ENCODE measurements around the gene RFFL.

Gene RFFL

DNA sequence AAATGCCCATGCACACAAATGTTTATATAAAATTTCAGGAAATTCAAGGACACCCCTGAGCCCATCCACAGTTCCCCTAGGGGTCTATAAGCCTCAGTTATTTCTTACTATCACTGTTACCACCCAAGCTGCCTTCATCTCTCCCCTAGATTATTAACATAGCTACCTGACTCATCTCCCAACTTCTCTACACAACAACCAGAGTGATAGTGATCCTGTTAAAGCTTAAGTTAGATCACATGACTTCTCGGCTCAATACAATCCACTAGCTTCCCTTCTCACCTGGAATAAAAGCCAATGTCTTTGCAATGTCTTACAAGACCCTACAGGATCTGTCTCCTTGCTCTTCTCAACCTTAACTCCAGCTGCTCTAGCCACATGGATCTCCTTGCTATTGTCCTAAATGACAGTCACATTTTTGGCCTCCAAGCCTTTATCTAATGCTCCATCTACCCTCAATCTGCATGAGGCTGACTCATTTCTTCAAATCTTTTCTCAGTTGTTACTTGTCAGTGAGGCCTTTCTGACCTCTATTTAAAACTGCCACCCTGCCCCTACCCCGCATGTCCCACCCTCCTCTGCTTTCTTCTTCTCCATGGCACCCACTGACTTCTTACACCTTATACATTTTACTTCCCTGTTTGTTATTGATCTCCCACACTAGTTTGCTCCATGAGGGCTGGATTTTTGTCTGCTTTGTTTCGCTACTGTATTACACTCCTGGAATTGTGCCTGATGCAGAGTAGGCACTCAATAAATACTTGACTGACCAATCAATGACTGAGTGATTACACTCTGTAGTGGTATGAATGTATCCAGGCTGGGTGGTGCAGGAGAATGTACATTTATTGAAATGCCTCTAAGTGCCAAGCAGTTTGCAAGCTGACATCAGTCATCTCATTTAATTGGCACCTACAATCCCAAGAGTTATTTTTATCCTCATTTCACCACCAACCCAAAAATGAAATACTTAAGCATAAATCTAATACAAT, 88.4 kb downstream of the RFFL start:
- DNase-seq (ENCODE audit: low read depth), result peak; percentile 13

DNA sequence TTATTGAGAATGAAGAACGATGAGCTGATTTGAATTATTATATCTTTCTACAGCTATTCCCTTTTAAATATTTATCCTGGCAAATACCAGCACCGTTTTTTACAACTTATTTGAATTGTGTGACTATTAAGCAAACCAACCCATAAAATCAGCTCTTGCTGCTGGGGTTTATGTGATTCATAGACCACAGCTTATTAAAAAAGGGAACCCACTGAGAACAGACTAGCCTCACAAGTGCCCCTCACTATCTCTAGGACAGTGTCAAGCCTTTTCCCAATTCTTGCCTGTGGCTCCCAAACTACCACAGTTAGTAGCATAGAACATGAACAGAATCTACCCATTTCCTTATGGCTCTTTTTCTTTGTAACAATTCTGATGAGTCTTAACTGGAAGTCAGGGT, 89.3 kb downstream of the RFFL start:
- peak; percentile 41 for DNase-seq (ENCODE audit: low read depth)

DNA sequence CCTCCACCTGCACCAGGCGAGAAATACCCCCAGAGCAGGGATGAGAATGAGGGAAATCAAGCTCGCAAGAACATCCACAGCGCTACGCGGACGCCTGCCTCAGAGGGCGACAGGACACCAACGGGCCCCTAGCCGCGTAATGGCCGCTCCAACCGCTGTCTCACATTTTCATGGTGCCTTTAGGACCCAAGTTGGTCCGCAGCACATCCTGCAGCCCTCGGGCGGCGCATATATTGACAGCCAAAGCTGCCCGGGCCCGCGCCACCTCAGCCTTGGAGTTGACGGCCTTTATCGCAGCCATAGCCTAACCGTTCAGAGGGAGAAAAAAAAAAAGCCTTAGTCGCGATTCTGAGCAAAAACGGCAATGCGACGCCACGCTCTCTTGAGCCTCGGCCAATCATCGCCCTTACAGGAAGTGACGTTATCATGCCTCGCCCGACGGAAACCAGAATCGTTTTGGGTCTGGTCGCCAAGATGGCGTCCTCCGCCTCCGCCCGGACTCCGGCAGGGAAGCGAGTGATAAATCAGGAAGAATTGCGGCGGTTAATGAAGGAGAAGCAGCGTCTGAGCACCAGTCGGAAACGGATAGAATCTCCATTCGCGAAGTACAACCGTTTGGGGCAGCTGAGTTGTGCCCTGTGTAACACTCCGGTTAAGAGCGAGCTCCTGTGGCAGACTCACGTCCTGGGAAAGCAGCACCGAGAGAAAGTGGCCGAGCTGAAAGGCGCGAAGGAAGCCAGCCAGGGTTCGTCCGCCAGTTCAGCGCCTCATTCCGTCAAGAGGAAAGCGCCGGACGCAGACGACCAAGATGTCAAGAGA, 102.2 kb downstream of the RFFL start, which contains the start of the genes CCT6B and ZNF830:
CCT6B (minus strand) TSS at position 368 of the 819 bp plus-strand sequence; CDS start at position 301, 67 bp downstream.
ZNF830 (plus strand) TSS at position 448 of the 819 bp plus-strand sequence; CDS start at position 475, 27 bp downstream.
- DNase-seq (ENCODE audit: low read depth), result peak; percentile 95

DNA sequence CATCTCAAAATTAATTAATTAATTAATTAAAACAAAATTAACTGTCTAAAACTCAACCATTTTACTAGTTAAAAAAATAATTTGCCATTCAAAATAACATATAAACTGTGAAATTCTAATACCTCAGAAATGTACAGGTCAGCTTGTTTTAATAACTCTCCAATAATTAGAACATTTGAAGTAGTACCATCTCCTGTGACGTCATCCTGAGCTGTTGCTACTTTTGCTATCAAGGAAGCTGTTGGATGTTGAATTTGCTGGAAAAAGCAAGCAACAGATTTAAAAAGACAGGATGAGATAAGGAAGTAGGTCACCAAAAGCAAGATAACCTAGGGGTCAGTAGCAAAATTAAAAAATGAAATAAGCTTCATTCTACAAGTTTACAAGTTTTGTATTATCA, 105.1 kb downstream of the RFFL start:
- DNase-seq (ENCODE audit: low read depth), result no peak

Measured in EH (cell line).